ENCODE results near the gene DZANK1. TPM values are rescaled to one million over a fixed set of nuclear protein-coding genes. Genes with fewer than 3 reads are reported as not detected.
A peak's percentile ranks its signal among the peaks of the same experiment; 100 is the strongest.

Gene DZANK1
- total RNA-seq = 1 to 10 TPM; 2.0 to 2.1 TPM
- 10 to 100 TPM in 2 of 6 donors, 1 to 10 TPM in 4; 6.5 to 10.8 (median 8.7) TPM for polyA plus RNA-seq (ENCODE audit: insufficient read length in 6 of 6)
- long read RNA-seq, donor 1, partial matches to known transcripts = 0 of 1 reads
- long read RNA-seq, donor 1, other reads (novel, unspliced or antisense) = 0 of 1 reads
- long read RNA-seq, donor 2 = 0 reads
- long read RNA-seq, donor 3, partial matches to known transcripts = 23 of 28 reads
- long read RNA-seq, donor 3, other reads (novel, unspliced or antisense) = 5 of 28 reads
- long read RNA-seq, donor 4 = 0 reads
- long read RNA-seq, donor 5 = 0 reads
- long read RNA-seq, donor 6 = 0 reads
- long read RNA-seq, donor 7 = 0 reads
- long read RNA-seq, donor 8 = 0 reads
- long read RNA-seq, donor 9 = 0 reads
- long read RNA-seq, donor 10, partial matches to known transcripts = 0 of 3 reads
- long read RNA-seq, donor 10, other reads (novel, unspliced or antisense) = 3 of 3 reads
- long read RNA-seq, donor 11 = 0 reads
- long read RNA-seq, donor 12 = 0 reads

GRCh38 chr20:18466894-18467730 is at the start of gene DZANK1, which contains the start of gene POLR3F:
Gene DZANK1, minus strand, starts transcription at chr20:18467030. Its CDS starts 1,672 bp downstream, at chr20:18465358.
Gene POLR3F, plus strand, starts transcription at chr20:18467390. Its CDS starts 117 bp downstream, at chr20:18467507.
- DNase-seq (peak; percentile 96 to 98 (median 96)), ATAC-seq (peak; percentile 100)
- Histone ChIP-seq H3K36me3 (peaks cover 0 to 29% of the 10 kb centered on the region in 2 donors), H3K27me3 (no peaks in the 10 kb centered on the region), H3K27ac (peak within 1 kb of the TSS; percentile 77 to 88), H3K4me1 (peaks cover 4 to 19% of the 10 kb centered on the region in 2 donors), H3K4me3 (peak within 1 kb of the TSS; percentile 67 to 83), H3K9me3 (no peaks in the 10 kb centered on the region)
- intact Hi-C loops (cut with DNase I) = no loop called here
- no peak for TF ChIP-seq CTCF (IDR thresholded peaks at IDR 0.05)

- Histone ChIP-seq H3K27me3 (no peaks in the 10 kb centered on the region), H3K27ac (no peak overlapping the region), H3K36me3 (peaks cover 0 to 80% of the 10 kb centered on the region in 2 donors), H3K4me1 (peaks cover 0 to 40% of the 10 kb centered on the region in 2 donors), H3K9me3 (no peaks in the 10 kb centered on the region), H3K4me3 (no peak overlapping the region)
- no peak for TF ChIP-seq CTCF (IDR thresholded peaks at IDR 0.05)
- ATAC-seq (no peak), DNase-seq (no peak)
- intact Hi-C loops (cut with DNase I) = no loop called here
Observed at GRCh38 chr20:18515973-18516372, 49.1 kb upstream of the DZANK1 start.

GRCh38 chr20:18514127-18514526 is 47.3 kb upstream of the DZANK1 start:
- intact Hi-C loops (cut with DNase I) = no loop called here
- Histone ChIP-seq H3K9me3 (no peaks in the 10 kb centered on the region), H3K4me3 (no peak overlapping the region), H3K4me1 (peaks cover under 1 to 58% of the 10 kb centered on the region in 2 donors), H3K27me3 (no peaks in the 10 kb centered on the region), H3K27ac (no peak overlapping the region), H3K36me3 (peaks cover 0 to 76% of the 10 kb centered on the region in 2 donors)
- ATAC-seq (no peak), DNase-seq (no peak)
- no peak for TF ChIP-seq CTCF (IDR thresholded peaks at IDR 0.05)

- peaks cover 0 to 68% of the 10 kb centered on the region in 2 donors for H3K36me3 ChIP-seq
- no peak for TF ChIP-seq CTCF (IDR thresholded peaks at IDR 0.05)
- peak; percentile 59 for ATAC-seq
Observed at GRCh38 chr20:18513208-18513607, 46.4 kb upstream of the DZANK1 start.

More at GRCh38 chr20:18513208-18513607, 46.4 kb upstream of the DZANK1 start:
- DNase-seq = no peak
- Histone ChIP-seq H3K4me1 (peaks cover 5 to 67% of the 10 kb centered on the region in 2 donors), H3K27ac (no peak overlapping the region), H3K4me3 (no peak overlapping the region), H3K27me3 (no peaks in the 10 kb centered on the region), H3K9me3 (no peaks in the 10 kb centered on the region)
- intact Hi-C loops (cut with DNase I) = no loop called here
